MG63 (cell line): Measurements from ENCODE around the gene FBL. TPM values are rescaled to one million over a fixed set of nuclear protein-coding genes. Genes with fewer than 3 reads are reported as not detected.

Experiments used
- DNase-seq: peaks from one replicate; pipeline ENCODE4 v3.0.0-alpha.2; 2020
- H3K27me3 ChIP-seq: fragments of 250-450 bp; sonication (Bioruptor Pico); 2 replicates; pipeline ENCODE4 v1.5.1; 2020; ENCODE audit warnings: mild to moderate bottlenecking, moderate library complexity
- H3K36me3 ChIP-seq: fragments of 250-450 bp; sonication (Bioruptor Pico); 2 replicates; pipeline ENCODE4 v1.5.1; 2020; ENCODE audit warnings: mild to moderate bottlenecking, moderate library complexity
- H3K4me3 ChIP-seq: fragments of 250-450 bp; sonication (Bioruptor Pico); 2 replicates; pipeline ENCODE4 v1.5.1; 2020; ENCODE audit warnings: mild to moderate bottlenecking, moderate library complexity
- H3K9me3 ChIP-seq: fragments of 250-450 bp; sonication (Bioruptor Pico); 2 replicates; pipeline ENCODE4 v1.5.1; 2020; ENCODE audit warnings: mild to moderate bottlenecking, moderate library complexity
- total RNA-seq: library from RNA; depleted of rRNA; stranded (reverse); fragments of >200 nt; shearing (Covaris generic); gene quantifications from 2 replicates; pipeline ENCODE4 v1.2.3, GENCODE V29; 2014; ENCODE audit warnings: low replicate concordance; rRNA removed

The FBL gene
- total RNA-seq, 1 experiment from 2014 or later, result 588 TPM

- Histone ChIP-seq H3K27me3 (peaks cover 10% of the 10 kb centered on the region; the same call in 1 of the 2 replicates), H3K9me3 (no peaks in the 10 kb centered on the region), H3K4me3 (no peak overlapping the region), H3K36me3 (no peaks in the 10 kb centered on the region)
- no peak for DNase-seq
Observed at GRCh38 chr19:39795001-39795400, 51.2 kb downstream of the FBL start.

- Histone ChIP-seq H3K9me3 (no peaks in the 10 kb centered on the region), H3K36me3 (no peaks in the 10 kb centered on the region), H3K27me3 (peaks cover 10% of the 10 kb centered on the region; the same call in 1 of the 2 replicates), H3K4me3 (peak overlapping the region; percentile 41)
- peak; percentile 61 for DNase-seq
Observed at GRCh38 chr19:39792999-39793546, 53.1 kb downstream of the FBL start.

- Histone ChIP-seq H3K27me3 (peaks cover 13% of the 10 kb centered on the region), H3K9me3 (no peaks in the 10 kb centered on the region), H3K36me3 (no peaks in the 10 kb centered on the region), H3K4me3 (no peak overlapping the region)
- DNase-seq, result no peak
Observed at GRCh38 chr19:39788244-39788643, 57.9 kb downstream of the FBL start.

Other genes with a start within 250 kb of the FBL start
- not detected in 2 replicates for gene LGALS13, start 243.9 kb downstream of the FBL start, total RNA-seq
- not detected in 2 replicates for gene LGALS16, start 190.5 kb downstream of the FBL start, total RNA-seq
- gene LGALS14, start 141.9 kb downstream of the FBL start, total RNA-seq, result not detected in 2 replicates
- gene CLC, start 108.3 kb downstream of the FBL start, total RNA-seq, result not detected in 2 replicates
- not detected in 2 replicates for gene LEUTX, start 67.5 kb downstream of the FBL start, total RNA-seq
- gene DYRK1B, start 12.2 kb downstream of the FBL start, total RNA-seq, result 0.30 and 0.81 TPM in 2 replicates
- 1.4 TPM in 1 of 2 replicates, not detected in the other for gene FCGBP, start 88.3 kb upstream of the FBL start, total RNA-seq
- gene PSMC4, start 124.8 kb upstream of the FBL start, total RNA-seq, result 312 and 327 TPM in 2 replicates
- gene ZNF546, start 150.7 kb upstream of the FBL start, total RNA-seq, result 2.2 and 5.7 TPM in 2 replicates
- gene ZNF780B, start 209.9 kb upstream of the FBL start, total RNA-seq, result 1.3 and 3.6 TPM in 2 replicates
- 1.5 and 61.0 TPM in 2 replicates for gene ZNF780A, start 244.6 kb upstream of the FBL start, total RNA-seq